GM23338 (cell line): Measurements from ENCODE around the gene RALY. TPM values are rescaled to one million over a fixed set of nuclear protein-coding genes. Genes with fewer than 3 reads are reported as not detected.

Source experiments
- ATAC-seq: fragments of 200-7000 bp; cut with Tn5 transposase; 3 replicates; pipeline ENCODE4 v1.9.1; 2020
- DNase-seq: peaks from one replicate; pipeline ENCODE4 v3.0.0-alpha.2; 2015; ENCODE audit warnings: low spot score
- H2AFZ ChIP-seq: fragments of 200-600 bp; sonication (generic); 2 replicates; pipeline ENCODE4 v1.8.0; 2016; ENCODE audit warnings: antibody characterized with exemption, mild to moderate bottlenecking, moderate library complexity
- H3F3A ChIP-seq: fragments of 200-600 bp; sonication (generic); replicated peaks from 2 replicates; pipeline ENCODE4 v1.8.0; 2017; ENCODE audit warnings: antibody characterized with exemption, mixed run types, low read depth
- H3K27ac ChIP-seq: fragments of 200-600 bp; sonication (generic); 2 replicates; pipeline ENCODE4 v1.6.1; 2016; ENCODE audit warnings: low read depth
- H3K27me3 ChIP-seq: fragments of 200-600 bp; sonication (generic); 2 replicates; pipeline ENCODE4 v1.8.0; 2016; ENCODE audit warnings: mild to moderate bottlenecking, mixed run types, moderate library complexity; ENCODE audit not compliant: insufficient read depth
- H3K36me3 ChIP-seq: fragments of 200-600 bp; sonication (generic); 2 replicates; pipeline ENCODE4 v1.8.0; 2016; ENCODE audit warnings: mild to moderate bottlenecking; ENCODE audit not compliant: insufficient read depth
- H3K4me1 ChIP-seq: fragments of 200-600 bp; sonication (generic); 2 replicates; pipeline ENCODE4 v1.8.0; 2016; ENCODE audit warnings: mild to moderate bottlenecking, moderate library complexity; ENCODE audit not compliant: insufficient read depth
- H3K4me2 ChIP-seq: fragments of 200-600 bp; sonication (generic); 2 replicates; pipeline ENCODE4 v1.7.1; 2017; ENCODE audit warnings: mixed run types
- H3K4me3 ChIP-seq: fragments of 200-600 bp; sonication (generic); 2 replicates; pipeline ENCODE4 v1.6.1; 2016; ENCODE audit warnings: mixed run types
- H3K79me2 ChIP-seq: fragments of 200-600 bp; sonication (generic); replicated peaks from 2 replicates; pipeline ENCODE4 v1.8.0; 2017; ENCODE audit warnings: mild to moderate bottlenecking; ENCODE audit not compliant: insufficient read depth
- H3K9me2 ChIP-seq: fragments of 200-600 bp; sonication (generic); 2 replicates; pipeline ENCODE4 v1.8.0; 2017; ENCODE audit not compliant: insufficient read depth
- H4K20me1 ChIP-seq: fragments of 200-600 bp; sonication (generic); replicated peaks from 2 replicates; pipeline ENCODE4 v1.8.0; 2017; ENCODE audit warnings: mild to moderate bottlenecking; ENCODE audit not compliant: insufficient read depth
- H3K27ac Mint-ChIP-seq: 2 replicates; pipeline ENCODE4 v1.8.0; 2020; ENCODE audit warnings: inconsistent platforms, mild to moderate bottlenecking, moderate library complexity, mixed read lengths
- H3K27me3 Mint-ChIP-seq: 3 replicates; pipeline ENCODE4 v1.8.0; 2022; ENCODE audit warnings: low read depth, mild to moderate bottlenecking, moderate library complexity, mixed read lengths, inconsistent platforms; ENCODE audit not compliant: insufficient read depth, poor library complexity
- H3K36me3 Mint-ChIP-seq: 3 replicates; pipeline ENCODE4 v1.8.0; 2021; ENCODE audit warnings: low read depth, mild to moderate bottlenecking, inconsistent platforms, moderate library complexity, mixed read lengths
- H3K4me1 Mint-ChIP-seq: 3 replicates; pipeline ENCODE4 v1.8.0; 2020; ENCODE audit warnings: mild to moderate bottlenecking, inconsistent platforms, mixed read lengths
- H3K4me3 Mint-ChIP-seq: 3 replicates; pipeline ENCODE4 v1.8.0; 2021; ENCODE audit warnings: moderate library complexity, mild to moderate bottlenecking, inconsistent platforms, mixed read lengths
- H3K9me3 Mint-ChIP-seq: 3 replicates; pipeline ENCODE4 v1.8.0; 2020; ENCODE audit warnings: moderate library complexity, mild to moderate bottlenecking, inconsistent platforms, mixed read lengths
- CREB1 ChIP-seq: fragments of 250-450 bp; sonication (Bioruptor Pico); IDR thresholded peaks from 2 replicates; pipeline ENCODE4 v1.5.0; 2020; ENCODE audit warnings: low read depth, mild to moderate bottlenecking, moderate library complexity
- CTCF ChIP-seq, 2 experiments: fragments of 200-600 bp in 1 of 2; sonication (generic) in 1 of 2; conservative IDR thresholded peaks; 2 replicates each; pipeline versions ENCODE4 v1.5.1 to v1.6.1; 2016 to 2017; ENCODE audit warnings: antibody characterized with exemption in 2 of 2, low read depth in 2 of 2, mild to moderate bottlenecking in 2 of 2, moderate library complexity in 1 of 2
- ETS1 ChIP-seq: IDR thresholded peaks from 2 replicates; pipeline ENCODE4 v1.6.1; 2016; ENCODE audit warnings: antibody characterized with exemption
- EZH2 ChIP-seq: fragments of 200-600 bp; sonication (generic); IDR thresholded peaks from one replicate; pipeline ENCODE4 v1.8.0; 2017; ENCODE audit warnings: antibody characterized with exemption, mild to moderate bottlenecking, low read depth; ENCODE audit not compliant: unreplicated experiment
- EZH2phosphoT487 ChIP-seq: fragments of 200-600 bp; sonication (generic); IDR thresholded peaks from one replicate; pipeline ENCODE4 v1.8.1; 2018; ENCODE audit warnings: antibody characterized with exemption; ENCODE audit not compliant: unreplicated experiment
- JUNB ChIP-seq: IDR thresholded peaks from one replicate; pipeline ENCODE4 v1.6.1; 2016; ENCODE audit warnings: antibody characterized with exemption; ENCODE audit not compliant: unreplicated experiment
- NANOG ChIP-seq: IDR thresholded peaks from 2 replicates; pipeline ENCODE4 v1.6.1; 2016; ENCODE audit warnings: antibody characterized with exemption, borderline replicate concordance
- POLR2AphosphoS5 ChIP-seq: IDR thresholded peaks from 2 replicates; pipeline ENCODE4 v1.6.1; 2016; ENCODE audit warnings: antibody characterized with exemption, low read depth
- REST ChIP-seq: IDR thresholded peaks from one replicate; pipeline ENCODE4 v1.6.1; 2018; ENCODE audit warnings: antibody characterized with exemption; ENCODE audit not compliant: unreplicated experiment
- STAT1 ChIP-seq: IDR thresholded peaks from one replicate; pipeline ENCODE4 v1.6.1; 2016; ENCODE audit warnings: antibody characterized with exemption; ENCODE audit not compliant: unreplicated experiment
- ZNF114 ChIP-seq: fragments of 250-450 bp; sonication (Bioruptor Pico); IDR thresholded peaks from 2 replicates; pipeline ENCODE4 v1.5.0; 2020; ENCODE audit warnings: mild to moderate bottlenecking, moderate library complexity
- ZNF331 ChIP-seq: fragments of 250-450 bp; sonication (Bioruptor Pico); IDR thresholded peaks from 2 replicates; pipeline ENCODE4 v1.5.0; 2020; ENCODE audit warnings: low read depth, mild to moderate bottlenecking, moderate library complexity
- ZNF462 ChIP-seq: fragments of 250-450 bp; sonication (Bioruptor Pico); IDR thresholded peaks from 2 replicates; pipeline ENCODE4 v1.5.0; 2020; ENCODE audit warnings: mild to moderate bottlenecking, moderate library complexity
- polyA plus RNA-seq: library from polyadenylated mRNA; unstranded; fragments of >200 nt; fragmentation: Nextera tagmentation; extraction: Ambion mirVana; gene quantifications from 2 replicates; pipeline ENCODE4 v1.2.1, GENCODE V29; 2016
- total RNA-seq: library from RNA; depleted of rRNA; stranded (reverse); fragments of >200 nt; shearing (Covaris generic); gene quantifications from 2 replicates; pipeline ENCODE4 v1.2.3, GENCODE V29; 2014

Gene RALY
- total and polyA plus RNA-seq, 2 experiments from 2014 or later: 144 to 167 TPM

GRCh38 chr20:33979094-33979493, 14.6 kb upstream of the RALY start:
- TF ChIP-seq JUNB (no peak), STAT1 (no peak), NANOG (no peak), EZH2 (no peak), POLR2AphosphoS5 (no peak), REST (no peak), ZNF331 (CRISPR knock-in tag) (no peak), ZNF462 (CRISPR knock-in tag) (no peak), ETS1 (no peak), CREB1 (CRISPR knock-in tag) (no peak), ZNF114 (CRISPR knock-in tag) (no peak), EZH2phosphoT487 (no peak), CTCF (conservative IDR thresholded peaks at IDR 0.05; ENCODE audit: low read depth in 2 of 2) (no peak)
- Histone ChIP-seq H3K4me1 (no peaks in the 10 kb centered on the region), H3K27ac (no peak overlapping the region), H3K4me2 (no peak overlapping the region), H3K79me2 (no peaks in the 10 kb centered on the region), H3K36me3 (no peaks in the 10 kb centered on the region), H3K9me2 (no peaks in the 10 kb centered on the region), H3F3A (no peaks in the 10 kb centered on the region), H4K20me1 (no peaks in the 10 kb centered on the region), H3K27me3 (no peaks in the 10 kb centered on the region), H2AFZ (no peak overlapping the region), H3K4me3 (no peak overlapping the region)
- H3K9me3 Mint-ChIP-seq: no peaks in the 10 kb centered on the region
- no peaks in the 10 kb centered on the region for H3K36me3 Mint-ChIP-seq
- DNase-seq: no peak
- ATAC-seq: no peak
- no peak overlapping the region for H3K27ac Mint-ChIP-seq
- no peaks in the 10 kb centered on the region for H3K4me1 Mint-ChIP-seq
- H3K27me3 Mint-ChIP-seq: no peaks in the 10 kb centered on the region
- H3K4me3 Mint-ChIP-seq: no peak overlapping the region
